HG03025 (cell line): Measurements from ENCODE around the gene BEND3.
"Not testable (repeated sequence)": the region's sequence is repeated elsewhere in the genome, so short reads cannot be mapped to it uniquely, and the experiment has no call there.

Experiments used
- ATAC-seq: cut with Tn5 transposase; IDR thresholded peaks from one replicate; pipeline ENCODE4 v1.9.1; 2021; ENCODE audit warnings: mild to moderate bottlenecking, moderate library complexity; ENCODE audit not compliant: unreplicated experiment, low FRiP score

BEND3 gene

DNA sequence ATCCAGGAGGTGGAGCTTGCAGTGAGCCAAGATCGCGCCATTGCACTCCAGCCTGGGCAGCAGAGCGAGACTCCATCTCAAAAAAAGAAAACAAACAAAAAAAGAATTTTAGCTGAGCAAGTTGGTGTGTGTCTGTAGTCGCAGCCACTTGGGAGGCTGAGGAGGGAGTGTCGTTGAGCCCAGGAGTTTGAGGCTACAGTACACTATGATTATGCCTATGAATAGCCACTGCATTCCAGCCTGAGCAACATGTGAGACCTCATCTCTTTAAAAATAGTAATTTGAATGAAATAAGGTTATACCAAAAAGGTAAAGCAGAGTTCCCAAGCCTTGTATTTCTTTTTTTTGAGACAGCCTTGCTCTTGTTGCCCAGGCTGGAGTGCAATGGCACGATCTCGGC is 67.5 kb downstream of the BEND3 start:
- ATAC-seq, result no peak

DNA sequence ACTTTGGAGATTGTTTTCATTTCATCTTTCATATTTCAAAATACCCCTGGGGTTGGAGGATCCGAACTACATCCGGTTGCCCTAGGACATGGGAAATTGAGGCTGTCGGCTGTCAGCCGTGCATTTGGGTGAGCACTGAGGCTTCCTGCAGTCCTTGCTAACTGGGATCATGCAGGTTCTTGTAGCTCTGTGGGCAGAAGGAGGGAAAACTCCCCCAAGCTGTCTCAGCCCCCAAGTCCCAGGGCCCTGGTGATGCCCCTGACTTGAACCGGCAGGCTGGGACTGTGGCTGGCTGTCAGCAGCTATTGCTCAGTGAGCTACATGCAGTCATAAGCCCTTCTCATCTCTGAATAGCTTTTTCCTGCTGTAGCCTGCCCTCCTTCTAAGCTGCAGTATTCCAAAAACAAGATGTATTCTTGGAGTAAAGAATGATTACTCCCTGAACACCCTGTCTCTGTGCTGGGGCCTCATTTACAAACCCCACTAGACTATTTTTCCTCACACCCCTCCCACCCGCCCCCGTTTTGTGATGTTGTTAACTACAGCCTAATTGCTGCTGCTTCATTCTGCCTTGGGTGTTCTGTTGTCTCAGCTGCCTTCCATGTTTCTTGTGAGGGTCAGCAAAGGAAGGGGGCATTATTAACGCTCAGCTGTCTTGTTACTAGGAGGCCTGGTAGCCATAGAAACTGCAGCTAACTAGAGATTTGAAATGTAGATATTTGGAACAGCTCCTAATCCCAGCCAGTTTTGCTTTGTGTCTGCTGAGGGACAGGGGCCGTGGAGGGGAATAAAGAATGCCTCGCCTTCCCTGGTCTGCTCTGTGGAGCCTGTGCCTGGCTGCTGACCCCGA is 69.3 kb downstream of the BEND3 start:
- no peak for ATAC-seq

DNA sequence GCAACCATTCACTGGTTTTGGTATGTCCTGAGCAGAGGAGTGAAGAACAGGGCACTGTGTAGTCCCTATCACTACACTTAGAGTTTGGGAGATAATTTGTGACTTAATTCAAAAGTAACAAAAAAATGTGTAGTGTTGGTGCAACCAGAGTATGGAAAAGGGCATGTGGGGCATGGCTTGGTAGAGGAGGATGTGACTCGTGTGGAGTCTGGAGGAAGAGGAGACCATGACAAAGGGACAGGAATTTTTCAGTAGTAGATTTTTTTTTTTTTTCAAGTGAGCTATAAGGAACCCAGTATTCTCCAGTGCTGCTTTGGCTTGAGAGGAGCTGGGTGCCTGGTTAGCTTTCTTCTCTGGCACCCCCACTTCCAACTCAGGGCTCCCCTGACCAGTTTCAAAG is 82.2 kb downstream of the BEND3 start:
- no peak for ATAC-seq

DNA sequence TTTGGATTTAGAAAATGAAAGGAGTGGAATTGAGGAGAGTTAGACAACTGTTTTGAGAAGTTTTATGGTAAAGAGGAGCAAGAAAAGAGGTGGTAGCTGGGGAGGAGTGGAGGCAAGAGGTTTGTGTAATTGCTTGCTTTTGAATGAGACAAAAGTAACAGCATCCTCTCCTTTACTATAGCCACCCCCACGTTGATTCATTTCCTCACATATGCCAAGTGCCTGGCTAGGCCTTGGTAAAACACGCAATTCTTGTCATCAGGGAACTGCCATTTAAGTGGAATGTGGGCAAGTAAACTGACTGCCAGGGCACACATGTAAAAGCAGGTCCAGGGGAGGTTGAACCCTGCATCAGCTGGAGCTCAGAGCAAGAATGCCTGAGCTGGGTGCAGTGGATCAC is 83.3 kb downstream of the BEND3 start:
- no peak for ATAC-seq

DNA sequence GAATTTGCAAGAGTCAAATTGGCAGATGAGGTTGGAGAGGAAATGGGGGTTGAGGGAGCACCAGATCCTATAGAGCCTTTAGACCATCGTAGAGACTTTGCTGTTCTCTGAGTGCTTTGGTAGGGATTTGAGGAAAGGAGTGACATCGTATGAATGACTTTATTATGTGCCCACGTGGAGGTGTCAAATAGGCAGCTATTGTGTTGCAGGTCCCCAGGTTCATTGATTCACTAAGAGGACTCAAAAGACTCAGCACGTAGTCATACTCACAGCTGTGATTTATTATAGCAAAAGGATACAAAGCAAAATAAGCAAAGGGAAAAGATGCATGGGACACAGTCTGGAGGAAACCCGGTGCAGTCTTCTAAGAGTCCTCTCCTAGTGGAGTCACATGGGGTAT is 85.2 kb downstream of the BEND3 start:
- ATAC-seq, result no peak

DNA sequence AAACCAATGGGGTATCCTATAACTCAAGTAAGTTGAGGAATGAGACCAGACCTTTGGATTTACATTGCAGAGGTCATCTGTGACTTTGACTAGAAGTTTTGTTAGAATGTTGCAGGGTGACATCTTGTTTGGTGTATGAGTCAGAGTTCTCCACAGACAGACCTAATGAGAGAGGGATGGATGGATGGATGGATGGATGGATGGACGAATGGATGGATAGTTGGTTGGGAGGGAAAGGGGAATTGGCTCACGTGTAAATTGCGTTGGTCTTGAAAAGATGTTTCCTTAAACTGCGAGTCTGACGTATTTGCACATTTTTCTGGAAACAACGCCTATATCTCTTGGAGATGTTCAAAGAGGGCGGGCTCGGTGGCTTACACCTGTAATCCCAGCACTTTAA is 88.3 kb downstream of the BEND3 start:
- ATAC-seq, result no peak

DNA sequence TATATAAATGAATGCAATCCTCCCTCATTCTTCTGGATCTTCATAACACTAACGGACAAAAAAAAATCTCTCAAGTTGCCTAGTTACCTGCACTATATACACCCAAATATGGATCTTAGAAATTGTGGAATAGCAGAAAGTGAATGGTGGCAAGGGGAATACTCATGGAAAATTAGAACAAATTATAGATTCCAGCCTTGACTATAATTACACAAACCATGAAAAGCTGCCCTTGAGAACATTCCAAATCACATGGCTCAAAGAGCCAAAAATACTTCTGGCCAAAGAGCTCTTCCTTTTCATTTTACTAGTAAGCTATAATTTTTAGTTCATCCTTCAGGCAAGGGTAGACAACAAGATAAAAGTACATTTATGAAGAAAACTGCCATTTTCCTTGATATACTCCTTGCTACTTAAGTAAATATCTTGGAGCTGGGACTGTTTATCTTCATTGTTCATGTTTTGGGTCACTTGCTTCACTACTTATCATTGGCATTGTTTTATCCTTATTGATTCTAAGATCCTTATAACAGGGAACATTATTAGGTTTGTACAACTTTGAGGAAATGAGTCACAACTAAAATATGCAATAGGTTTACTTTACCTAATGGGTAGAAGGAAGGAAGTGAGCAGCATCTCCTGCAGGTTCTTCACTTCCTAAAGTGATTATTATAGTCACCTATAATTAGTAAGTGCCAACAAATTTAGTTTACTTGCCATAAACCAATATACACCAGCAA is 93.7 kb downstream of the BEND3 start:
- ATAC-seq, result no peak

DNA sequence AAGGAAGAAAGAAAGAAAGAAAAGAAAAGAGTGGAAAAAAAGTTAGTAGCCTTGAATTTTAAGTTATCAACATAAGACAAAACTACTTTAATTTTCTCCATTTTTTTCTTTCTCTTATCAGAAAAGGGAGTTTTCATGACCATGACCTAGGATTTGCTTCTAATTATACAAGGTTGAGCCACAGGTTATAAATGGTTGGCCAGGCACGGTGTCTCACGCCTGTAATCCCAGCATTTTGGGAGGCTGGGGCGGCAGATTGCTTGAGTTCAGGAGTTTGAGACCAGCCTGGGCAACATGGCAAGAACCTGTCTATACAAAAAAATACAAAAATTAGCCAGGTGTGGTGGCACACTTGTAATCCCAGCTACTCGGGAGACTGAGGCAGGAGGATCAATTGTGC is 95.1 kb downstream of the BEND3 start:
- ATAC-seq, result no peak

DNA sequence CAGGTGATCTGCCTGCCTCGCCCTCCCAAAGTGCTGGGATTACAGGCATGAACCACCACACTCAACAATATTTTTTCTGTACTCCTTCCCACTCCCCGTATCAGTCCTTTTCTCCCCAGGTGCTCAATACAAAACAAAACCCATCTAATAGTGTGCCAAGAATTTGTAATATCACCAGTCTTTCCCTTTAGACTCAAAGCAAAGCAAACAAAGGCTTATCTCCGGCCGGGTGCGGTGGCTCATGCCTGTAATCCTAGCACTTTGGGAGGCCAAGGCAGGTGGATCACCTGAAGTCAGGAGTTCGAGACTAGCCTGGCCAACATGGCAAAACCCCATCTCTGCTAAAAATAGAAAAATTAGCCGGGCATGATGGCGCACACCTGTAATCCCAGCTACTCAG is 95.7 kb downstream of the BEND3 start:
- not testable (repeated sequence) for ATAC-seq

DNA sequence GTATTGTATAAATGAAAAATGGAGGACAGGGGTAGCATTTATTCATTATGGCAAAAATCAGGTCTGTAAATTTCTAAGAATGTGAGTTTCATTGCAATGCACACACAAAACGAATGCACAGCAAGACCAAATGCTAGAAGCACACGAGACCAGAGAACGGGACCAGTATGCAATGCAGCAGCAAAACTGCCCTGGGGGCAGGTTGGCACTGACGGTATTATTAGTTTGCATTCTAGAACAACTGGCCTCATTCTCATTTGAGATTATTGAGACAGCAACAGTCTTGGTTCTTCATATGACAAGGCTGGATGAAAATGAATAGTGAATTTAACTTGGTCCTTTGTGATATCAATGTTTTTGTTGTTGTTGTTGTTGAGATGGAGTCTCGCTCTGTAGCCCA is 96.3 kb downstream of the BEND3 start:
- ATAC-seq, result no peak
